ENCODE results near the gene KLHL9. TPM values are rescaled to one million over a fixed set of nuclear protein-coding genes. Genes with fewer than 3 reads are reported as not detected.

Gene KLHL9
- polyA plus RNA-seq, 1 of the 3 experiments (the other 2 are of a cell fraction) = 6.8 TPM

DNA sequence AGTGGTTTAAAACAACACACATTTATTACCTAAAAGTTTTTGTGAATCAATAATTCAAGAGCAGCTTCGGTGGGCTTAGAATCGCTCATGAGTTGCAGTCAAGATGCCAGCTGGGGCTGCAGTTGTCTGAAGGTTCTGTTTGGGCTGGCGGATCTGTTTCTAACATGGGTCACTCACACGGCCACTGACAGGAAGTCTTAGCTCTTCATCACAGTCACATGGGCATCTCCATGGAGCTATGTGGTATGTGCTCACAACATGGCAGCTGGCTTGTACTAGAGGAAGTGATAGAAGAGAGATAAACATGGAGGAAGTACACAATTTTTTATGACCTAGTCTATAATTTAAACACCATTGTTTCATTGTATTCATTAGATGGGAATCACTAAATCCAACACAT is 11.2 kb downstream of the KLHL9 start:
- Histone ChIP-seq H3F3A (replicated peaks; ENCODE audit: insufficient read depth) (peaks cover 16% of the 10 kb centered on the region), H3K4me1 (ENCODE audit: control insufficient read depth in 1 of 2, insufficient read depth in 2 of 2, low read depth in 1 of 2, low read length in 1 of 2) (peaks cover 0 to 2% of the 10 kb centered on the region in 2 experiments; a peak in 1 of 4 replicates), H3K79me2 (ENCODE audit: insufficient read depth) (peaks cover 47% of the 10 kb centered on the region), H4K20me1 (ENCODE audit: insufficient read depth) (peaks cover 54% of the 10 kb centered on the region), H3K9me3 (no peaks in the 10 kb centered on the region), H3K27ac (ENCODE audit: low read depth in 2 of 2, low read length in 1 of 2) (no peak overlapping the region), H3K9ac (no peak overlapping the region), H3K27me3 (ENCODE audit: insufficient read depth) (no peaks in the 10 kb centered on the region), H3K4me2 (no peak overlapping the region), H3K36me3 (replicated peaks in 1 of 2; ENCODE audit: control insufficient read depth in 1 of 2, insufficient read depth in 2 of 2, low read length in 1 of 2) (peaks cover 37 to 45% of the 10 kb centered on the region in 2 experiments), H3K4me3 (ENCODE audit: low read depth in 2 of 2, low read length in 1 of 2) (no peak overlapping the region), H3K9me2 (no peaks in the 10 kb centered on the region), H2AFZ (ENCODE audit: low read depth) (no peak overlapping the region)
- 95% methylated on average over 4 of the region's 4 CpGs for WGBS (ENCODE audit: low lambda C conversion rate)
- TF ChIP-seq RXRA (IDR thresholded peaks at IDR 0.05; ENCODE audit: borderline replicate concordance, low read depth) (no peak), FOXJ3 (CRISPR knock-in tag; IDR thresholded peaks at IDR 0.05) (no peak), MXI1 (IDR thresholded peaks at IDR 0.05; ENCODE audit: low read depth, low read length) (no peak), MEF2A (IDR thresholded peaks at IDR 0.05; ENCODE audit: borderline replicate concordance, low read depth) (no peak), POLR2AphosphoS5 (IDR thresholded peaks at IDR 0.05; ENCODE audit: low read depth, low read length) (no peak), JUND (IDR thresholded peaks at IDR 0.05) (no peak)
- no peak for DNase-seq
- CTCF ChIA-PET = interaction anchor here (0.6 to 13.7 kb wide), 6 partner anchors 10 to 774 kb away, joined by 3 to 239 read pairs (median 6); partner anchors contain the start of gene KLHL9
- POLR2A ChIA-PET = no interaction called here

DNA sequence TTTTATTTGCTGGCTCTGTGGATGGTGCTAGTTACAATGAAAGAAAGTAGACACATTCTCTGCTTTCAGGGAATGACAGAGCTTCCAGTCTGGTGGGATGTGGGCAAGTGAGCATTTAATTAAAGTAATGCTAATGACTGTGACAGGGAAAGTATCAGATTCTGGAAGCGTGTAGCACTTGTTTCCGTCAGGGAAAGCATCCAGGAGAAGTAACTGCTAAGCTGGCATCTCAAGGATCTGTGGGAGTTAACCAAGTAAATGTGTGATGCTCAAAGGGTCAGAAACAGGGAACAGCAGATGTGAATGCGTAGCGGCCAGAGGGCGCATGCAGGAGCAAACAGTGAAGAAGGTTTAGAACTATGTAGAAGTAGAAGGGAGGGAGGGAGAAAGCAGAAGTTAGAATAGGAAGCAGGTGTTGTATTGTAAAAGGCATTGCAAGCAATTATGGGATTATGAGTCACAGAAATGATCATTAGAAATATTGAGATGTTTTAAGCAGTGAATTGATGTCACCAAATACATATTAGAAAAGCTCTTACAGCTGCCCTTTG is 12.2 kb downstream of the KLHL9 start:
- H3K4me3 ChIP-seq (ENCODE audit: low read depth in 2 of 2, low read length in 1 of 2) = no peak overlapping the region
- peaks cover 35 to 38% of the 10 kb centered on the region in 2 experiments for H3K36me3 ChIP-seq (replicated peaks in 1 of 2; ENCODE audit: control insufficient read depth in 1 of 2, insufficient read depth in 2 of 2, low read length in 1 of 2)
- no peaks in the 10 kb centered on the region for H3K27me3 ChIP-seq (ENCODE audit: insufficient read depth)
- 98% methylated on average over 5 of the region's 5 CpGs for WGBS (ENCODE audit: low lambda C conversion rate)
- no peak for DNase-seq
- H3K27ac ChIP-seq (ENCODE audit: low read depth in 2 of 2, low read length in 1 of 2) = no peak overlapping the region
- H2AFZ ChIP-seq (ENCODE audit: low read depth) = no peak overlapping the region
- H3K4me1 ChIP-seq (ENCODE audit: control insufficient read depth in 1 of 2, insufficient read depth in 2 of 2, low read depth in 1 of 2, low read length in 1 of 2) = no peaks in the 10 kb centered on the region; a peak in 1 of 4 replicates
- no peaks in the 10 kb centered on the region for H3K9me3 ChIP-seq
- H3K79me2 ChIP-seq (ENCODE audit: insufficient read depth) = peaks cover 36% of the 10 kb centered on the region
- ChIA-PET CTCF (interaction anchor here (1.1 to 13.7 kb wide), 4 partner anchors 11 to 491 kb away, joined by 3 to 239 read pairs (median 11); partner anchors contain the start of gene KLHL9), POLR2A (no interaction called here)
- H3K9me2 ChIP-seq = no peaks in the 10 kb centered on the region
- peaks cover 16% of the 10 kb centered on the region for H3F3A ChIP-seq (replicated peaks; ENCODE audit: insufficient read depth)
- no peak overlapping the region for H3K9ac ChIP-seq
- TF ChIP-seq, protein P1, sequence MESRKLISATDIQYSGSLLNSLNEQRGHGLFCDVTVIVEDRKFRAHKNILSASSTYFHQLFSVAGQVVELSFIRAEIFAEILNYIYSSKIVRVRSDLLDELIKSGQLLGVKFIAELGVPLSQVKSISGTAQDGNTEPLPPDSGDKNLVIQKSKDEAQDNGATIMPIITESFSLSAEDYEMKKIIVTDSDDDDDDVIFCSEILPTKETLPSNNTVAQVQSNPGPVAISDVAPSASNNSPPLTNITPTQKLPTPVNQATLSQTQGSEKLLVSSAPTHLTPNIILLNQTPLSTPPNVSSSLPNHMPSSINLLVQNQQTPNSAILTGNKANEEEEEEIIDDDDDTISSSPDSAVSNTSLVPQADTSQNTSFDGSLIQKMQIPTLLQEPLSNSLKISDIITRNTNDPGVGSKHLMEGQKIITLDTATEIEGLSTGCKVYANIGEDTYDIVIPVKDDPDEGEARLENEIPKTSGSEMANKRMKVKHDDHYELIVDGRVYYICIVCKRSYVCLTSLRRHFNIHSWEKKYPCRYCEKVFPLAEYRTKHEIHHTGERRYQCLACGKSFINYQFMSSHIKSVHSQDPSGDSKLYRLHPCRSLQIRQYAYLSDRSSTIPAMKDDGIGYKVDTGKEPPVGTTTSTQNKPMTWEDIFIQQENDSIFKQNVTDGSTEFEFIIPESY (IDR thresholded peaks at IDR 0.05; ENCODE audit: borderline replicate concordance, low read depth) = no peak
- TF ChIP-seq MEF2A (IDR thresholded peaks at IDR 0.05; ENCODE audit: borderline replicate concordance, low read depth) = no peak
- TF ChIP-seq EZH2phosphoT487 (IDR thresholded peaks at IDR 0.05; ENCODE audit: borderline replicate concordance, low read depth) = no peak
- TF ChIP-seq, protein P2, sequence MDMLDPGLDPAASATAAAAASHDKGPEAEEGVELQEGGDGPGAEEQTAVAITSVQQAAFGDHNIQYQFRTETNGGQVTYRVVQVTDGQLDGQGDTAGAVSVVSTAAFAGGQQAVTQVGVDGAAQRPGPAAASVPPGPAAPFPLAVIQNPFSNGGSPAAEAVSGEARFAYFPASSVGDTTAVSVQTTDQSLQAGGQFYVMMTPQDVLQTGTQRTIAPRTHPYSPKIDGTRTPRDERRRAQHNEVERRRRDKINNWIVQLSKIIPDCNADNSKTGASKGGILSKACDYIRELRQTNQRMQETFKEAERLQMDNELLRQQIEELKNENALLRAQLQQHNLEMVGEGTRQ (IDR thresholded peaks at IDR 0.05; ENCODE audit: borderline replicate concordance, low read depth, low read length) = no peak
- no peak for TF ChIP-seq NRF1 (IDR thresholded peaks at IDR 0.05; ENCODE audit: low read depth, low read length)
- TF ChIP-seq TAF1 (IDR thresholded peaks at IDR 0.05; ENCODE audit: borderline replicate concordance, low read depth, low read length) = no peak
- no peak for TF ChIP-seq RFX5 (IDR thresholded peaks at IDR 0.05; ENCODE audit: low read length)
- TF ChIP-seq SIN3A (IDR thresholded peaks at IDR 0.05; ENCODE audit: borderline replicate concordance, low read depth, low read length) = no peak
- no peak for TF ChIP-seq GABPA (IDR thresholded peaks at IDR 0.05; ENCODE audit: low read depth)
- TF ChIP-seq NFIC (IDR thresholded peaks at IDR 0.05; ENCODE audit: borderline replicate concordance) = no peak
- no peak for TF ChIP-seq RCOR1 (IDR thresholded peaks at IDR 0.05; ENCODE audit: low read length)
- no peak for TF ChIP-seq MXI1 (IDR thresholded peaks at IDR 0.05; ENCODE audit: low read depth, low read length)
- TF ChIP-seq, protein P3, sequence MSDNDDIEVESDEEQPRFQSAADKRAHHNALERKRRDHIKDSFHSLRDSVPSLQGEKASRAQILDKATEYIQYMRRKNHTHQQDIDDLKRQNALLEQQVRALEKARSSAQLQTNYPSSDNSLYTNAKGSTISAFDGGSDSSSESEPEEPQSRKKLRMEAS (IDR thresholded peaks at IDR 0.05; ENCODE audit: low read depth) = no peak
- H3K4me2 ChIP-seq = no peak overlapping the region
- peaks cover 44% of the 10 kb centered on the region for H4K20me1 ChIP-seq (ENCODE audit: insufficient read depth)

All from SK-N-SH (cell line).